HL-60 (cell line): ENCODE measurements around the gene PARP12.

Source experiments
- CTCF ChIP-seq: IDR thresholded peaks from one replicate; pipeline ENCODE4 v1.5.1; 2011; ENCODE audit warnings: low read length, control low read depth, inconsistent platforms; ENCODE audit not compliant: insufficient read depth
- POLR2AphosphoS5 ChIP-seq: IDR thresholded peaks from 2 replicates; pipeline ENCODE4 v1.6.1; 2012; ENCODE audit warnings: low read depth

DNA sequence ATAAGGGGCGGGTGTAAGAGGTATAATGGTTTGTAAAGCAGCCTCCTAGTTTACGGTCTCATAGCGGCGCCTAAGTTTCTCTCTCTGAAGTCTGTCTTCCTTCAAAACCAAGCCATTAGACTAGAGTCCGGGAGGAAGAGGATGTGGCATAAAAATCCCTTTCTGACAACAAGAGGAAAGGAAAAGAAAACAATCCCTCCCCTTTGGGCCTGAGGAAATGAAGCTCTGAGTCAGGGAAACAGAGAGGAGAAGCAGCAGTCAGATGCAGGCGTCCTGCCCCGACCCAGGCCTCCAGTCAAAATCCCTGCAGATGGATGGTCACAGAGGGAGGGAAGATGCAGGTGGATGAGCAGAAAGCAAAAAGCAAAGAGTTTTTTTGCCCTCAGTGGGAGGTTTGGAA lies 23.7 kb downstream of the PARP12 start:
- TF ChIP-seq POLR2AphosphoS5 (no peak), CTCF (no peak)
